ENCODE results near the gene SLC46A3.

SLC46A3 gene

GRCh38 chr13:28741084-28741491, 22.3 kb upstream of the SLC46A3 start:
- in situ Hi-C loops (cut with HindIII; ENCODE audit: low pct_ligation_motif_present, low pct_unique_long_range_greater_than_20kb, low sequenced_read_pairs): no loop called here
- no peak for DNase-seq

GRCh38 chr13:28739376-28739775, 20.6 kb upstream of the SLC46A3 start:
- in situ Hi-C loops (cut with HindIII; ENCODE audit: low pct_ligation_motif_present, low pct_unique_long_range_greater_than_20kb, low sequenced_read_pairs): no loop called here
- no peak for DNase-seq

GRCh38 chr13:28735481-28736029, 16.8 kb upstream of the SLC46A3 start:
- in situ Hi-C loops (cut with HindIII; ENCODE audit: low pct_ligation_motif_present, low pct_unique_long_range_greater_than_20kb, low sequenced_read_pairs): no loop called here
- no peak for DNase-seq

- no peak for DNase-seq
- in situ Hi-C loops (cut with HindIII; ENCODE audit: low pct_ligation_motif_present, low pct_unique_long_range_greater_than_20kb, low sequenced_read_pairs): no loop called here
Observed at GRCh38 chr13:28734906-28735305, 16.1 kb upstream of the SLC46A3 start.

- DNase-seq: no peak
- in situ Hi-C loops (cut with HindIII; ENCODE audit: low pct_ligation_motif_present, low pct_unique_long_range_greater_than_20kb, low sequenced_read_pairs): no loop called here
Observed at GRCh38 chr13:28730762-28731161, 12.0 kb upstream of the SLC46A3 start.

GRCh38 chr13:28729541-28729940, 10.8 kb upstream of the SLC46A3 start:
- in situ Hi-C loops (cut with HindIII; ENCODE audit: low pct_ligation_motif_present, low pct_unique_long_range_greater_than_20kb, low sequenced_read_pairs): no loop called here
- DNase-seq: no peak

GRCh38 chr13:28728642-28729041, 9.9 kb upstream of the SLC46A3 start:
- DNase-seq: no peak

GRCh38 chr13:28725046-28725610, 6.4 kb upstream of the SLC46A3 start:
- DNase-seq: no peak
- in situ Hi-C loops (cut with HindIII; ENCODE audit: low pct_ligation_motif_present, low pct_unique_long_range_greater_than_20kb, low sequenced_read_pairs): no loop called here

More at GRCh38 chr13:28728642-28729041, 9.9 kb upstream of the SLC46A3 start:
- in situ Hi-C loops (cut with HindIII; ENCODE audit: low pct_ligation_motif_present, low pct_unique_long_range_greater_than_20kb, low sequenced_read_pairs): no loop called here

GRCh38 chr13:28723806-28724205, 5.0 kb upstream of the SLC46A3 start:
- DNase-seq: no peak
- in situ Hi-C loops (cut with HindIII; ENCODE audit: low pct_ligation_motif_present, low pct_unique_long_range_greater_than_20kb, low sequenced_read_pairs): no loop called here

GRCh38 chr13:28719227-28720055, 671 bp upstream of the SLC46A3 start:
- DNase-seq: no peak
- in situ Hi-C loops (cut with HindIII; ENCODE audit: low pct_ligation_motif_present, low pct_unique_long_range_greater_than_20kb, low sequenced_read_pairs): no loop called here

- in situ Hi-C loops (cut with HindIII; ENCODE audit: low pct_ligation_motif_present, low pct_unique_long_range_greater_than_20kb, low sequenced_read_pairs): no loop called here
- peak; percentile 1 for DNase-seq
Observed at GRCh38 chr13:28718196-28718542, 601 bp downstream of the SLC46A3 start.

- in situ Hi-C loops (cut with HindIII; ENCODE audit: low pct_ligation_motif_present, low pct_unique_long_range_greater_than_20kb, low sequenced_read_pairs): no loop called here
- no peak for DNase-seq
Observed at GRCh38 chr13:28717170-28717569, 1.6 kb downstream of the SLC46A3 start.

GRCh38 chr13:28716511-28716910, 2.3 kb downstream of the SLC46A3 start:
- in situ Hi-C loops (cut with HindIII; ENCODE audit: low pct_ligation_motif_present, low pct_unique_long_range_greater_than_20kb, low sequenced_read_pairs): no loop called here
- DNase-seq: no peak

GRCh38 chr13:28714651-28715050, 4.1 kb downstream of the SLC46A3 start:
- no peak for DNase-seq
- in situ Hi-C loops (cut with HindIII; ENCODE audit: low pct_ligation_motif_present, low pct_unique_long_range_greater_than_20kb, low sequenced_read_pairs): no loop called here

GRCh38 chr13:28710161-28710560, 8.6 kb downstream of the SLC46A3 start:
- no peak for DNase-seq
- in situ Hi-C loops (cut with HindIII; ENCODE audit: low pct_ligation_motif_present, low pct_unique_long_range_greater_than_20kb, low sequenced_read_pairs): no loop called here

GRCh38 chr13:28707629-28708427, 10.9 kb downstream of the SLC46A3 start:
- no peak for DNase-seq
- in situ Hi-C loops (cut with HindIII; ENCODE audit: low pct_ligation_motif_present, low pct_unique_long_range_greater_than_20kb, low sequenced_read_pairs): no loop called here

- no peak for DNase-seq
- in situ Hi-C loops (cut with HindIII; ENCODE audit: low pct_ligation_motif_present, low pct_unique_long_range_greater_than_20kb, low sequenced_read_pairs): no loop called here
Observed at GRCh38 chr13:28705461-28706083, 13.2 kb downstream of the SLC46A3 start.

- no peak for DNase-seq
- in situ Hi-C loops (cut with HindIII; ENCODE audit: low pct_ligation_motif_present, low pct_unique_long_range_greater_than_20kb, low sequenced_read_pairs): no loop called here
Observed at GRCh38 chr13:28704919-28705318, 13.9 kb downstream of the SLC46A3 start.

- in situ Hi-C loops (cut with HindIII; ENCODE audit: low pct_ligation_motif_present, low pct_unique_long_range_greater_than_20kb, low sequenced_read_pairs): no loop called here
- DNase-seq: no peak
Observed at GRCh38 chr13:28704282-28704681, 14.5 kb downstream of the SLC46A3 start.

All from ACHN (cell line).